CD4-positive, alpha-beta memory T cell (primary cell): Measurements from ENCODE around the gene BABAM2. TPM values are rescaled to one million over a fixed set of nuclear protein-coding genes. Genes with fewer than 3 reads are reported as not detected.

Experiments
- CTCF ChIA-PET: fragments of 350-600 bp; sonication (Branson Sonifier 250); formaldehyde crosslinking; loops from one replicate; lab custom pipeline; 2021; ENCODE audit warnings: inconsistent platforms; ENCODE audit not compliant: partially characterized antibody; lab: Charles Lee
- POLR2A ChIA-PET: fragments of 350-600 bp; sonication (Branson Sonifier 250); formaldehyde crosslinking; loops from one replicate; lab custom pipeline; 2021; ENCODE audit not compliant: partially characterized antibody; lab: Charles Lee
- DNase-seq, 5 donors: peaks; one replicate each; pipeline versions ENCODE4 v3.0.0 to v3.0.0-alpha.2; 2020 to 2022; ENCODE audit warnings: mixed read lengths in 1 of 5
- H3K27ac ChIP-seq: one replicate; pipeline ENCODE4 v1.7.0; 2013; ENCODE audit warnings: low read depth, low read length
- H3K27me3 ChIP-seq: 2 replicates; pipeline ENCODE4 v1.7.0; 2013; ENCODE audit warnings: mild to moderate bottlenecking, low read length, moderate library complexity; ENCODE audit not compliant: insufficient read depth
- H3K36me3 ChIP-seq: 2 replicates; pipeline ENCODE4 v1.7.0; 2013; ENCODE audit warnings: mild to moderate bottlenecking, low read length, moderate library complexity; ENCODE audit not compliant: insufficient read depth
- H3K4me1 ChIP-seq: 2 replicates; pipeline ENCODE4 v1.7.0; 2013; ENCODE audit warnings: mild to moderate bottlenecking, low read length, moderate library complexity; ENCODE audit not compliant: insufficient read depth
- H3K4me3 ChIP-seq, 2 donors: one replicate each; pipeline ENCODE4 v1.7.0; 2013; ENCODE audit warnings: low read length in 2 of 2, mild to moderate bottlenecking in 1 of 2
- H3K9me3 ChIP-seq, 2 donors: one replicate each; pipeline ENCODE4 v1.7.0; 2013; ENCODE audit warnings: low read length in 2 of 2, control low read depth in 1 of 2; ENCODE audit not compliant: control insufficient read depth in 1 of 2
- H3K27ac Mint-ChIP-seq, 7 donors: one replicate each; pipeline ENCODE4 v1.8.0; 2020 to 2021; ENCODE audit warnings: mixed read lengths in 7 of 7, mild to moderate bottlenecking in 6 of 7, inconsistent platforms in 3 of 7, moderate library complexity in 3 of 7
- H3K27me3 Mint-ChIP-seq, 2 donors: one replicate each; pipeline ENCODE4 v1.8.0; 2020 to 2021; ENCODE audit warnings: mixed read lengths in 2 of 2
- H3K36me3 Mint-ChIP-seq, 2 donors: one replicate each; pipeline ENCODE4 v1.8.0; 2020 to 2021; ENCODE audit warnings: mixed read lengths in 2 of 2, inconsistent platforms in 1 of 2, mild to moderate bottlenecking in 1 of 2
- H3K4me1 Mint-ChIP-seq, 4 donors: one replicate each; pipeline ENCODE4 v1.8.0; 2020 to 2021; ENCODE audit warnings: mixed read lengths in 4 of 4, mild to moderate bottlenecking in 1 of 4
- H3K4me3 Mint-ChIP-seq, 8 donors: one replicate each; pipeline ENCODE4 v1.8.0; 2020 to 2021; ENCODE audit warnings: mixed read lengths in 8 of 8, mild to moderate bottlenecking in 7 of 8, moderate library complexity in 6 of 8, inconsistent platforms in 3 of 8
- H3K9me3 Mint-ChIP-seq, 8 donors: one replicate each; pipeline ENCODE4 v1.8.0; 2020 to 2021; ENCODE audit warnings: mixed read lengths in 8 of 8, mild to moderate bottlenecking in 5 of 8, inconsistent platforms in 3 of 8, moderate library complexity in 1 of 8
- intact Hi-C: fragments of 100-400 bp; cut with micrococcal nuclease; formaldehyde crosslinking; loops from one replicate; pipeline ENCODE4 v1.15.1; 2023
- polyA plus RNA-seq, 2 donors: library from polyadenylated mRNA; unstranded; fragments of 300-500 nt; fragmentation: Illumina TruSeq; gene quantifications; one replicate each; pipeline ENCODE4 v1.2.3, GENCODE V29; 2021
- total RNA-seq, 2 experiments: library from RNA; stranded (reverse); gene quantifications; one replicate each; pipeline ENCODE4 v1.2.3, GENCODE V29; 2021

BABAM2 gene
- total and polyA plus RNA-seq, 4 experiments from 2014 or later: 37.3 to 60.1 (median 48.2) TPM

DNA sequence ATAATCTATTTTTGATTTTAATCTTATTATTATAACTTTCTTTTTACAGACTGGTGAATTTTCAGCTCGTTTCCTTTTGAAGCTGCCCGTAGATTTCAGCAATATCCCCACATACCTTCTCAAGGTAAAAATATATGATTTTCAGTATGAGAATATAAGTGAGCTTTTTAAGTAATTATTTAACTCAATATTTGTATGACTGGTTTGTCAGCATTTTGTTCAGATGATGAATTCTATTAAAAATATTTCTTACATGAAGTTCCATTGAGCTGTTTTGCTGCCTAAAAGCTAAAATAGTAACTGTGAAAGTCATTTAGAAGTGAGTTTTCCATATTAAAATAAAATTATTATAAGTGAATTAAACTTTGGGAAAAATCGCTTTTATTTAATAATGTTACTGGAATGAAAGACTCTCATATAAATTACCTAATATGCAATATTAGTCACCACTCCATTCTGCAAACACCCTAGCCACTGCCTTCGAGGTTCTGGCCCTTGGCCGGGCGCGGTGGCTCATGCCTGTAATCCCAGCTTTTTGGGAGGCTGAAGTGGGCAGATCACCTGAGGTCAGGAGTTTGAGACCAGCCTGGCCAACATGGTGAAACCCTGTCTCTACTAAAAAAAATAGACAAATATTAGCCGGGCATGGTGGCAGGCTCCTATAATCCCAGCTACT, 155.3 kb downstream of the BABAM2 start:
- CTCF ChIA-PET: no interaction called here
- Histone ChIP-seq H3K4me1 (no peaks in the 10 kb centered on the region), H3K36me3 (no peaks in the 10 kb centered on the region), H3K27ac (no peak overlapping the region), H3K9me3 (no peaks in the 10 kb centered on the region), H3K4me3 (no peak overlapping the region), H3K27me3 (no peaks in the 10 kb centered on the region)
- intact Hi-C loops: no loop called here
- no peaks in the 10 kb centered on the region for H3K4me1 Mint-ChIP-seq
- POLR2A ChIA-PET: no interaction called here
- no peak overlapping the region for H3K4me3 Mint-ChIP-seq
- DNase-seq: no peak
- peaks cover 0 to 2% (median 0%) of the 10 kb centered on the region in 8 donors for H3K9me3 Mint-ChIP-seq
- peak overlapping the region in 1 of 7 donors; percentile 51 for H3K27ac Mint-ChIP-seq
- H3K27me3 Mint-ChIP-seq: no peaks in the 10 kb centered on the region
- H3K36me3 Mint-ChIP-seq: peaks cover 8 to 28% of the 10 kb centered on the region in 2 donors

DNA sequence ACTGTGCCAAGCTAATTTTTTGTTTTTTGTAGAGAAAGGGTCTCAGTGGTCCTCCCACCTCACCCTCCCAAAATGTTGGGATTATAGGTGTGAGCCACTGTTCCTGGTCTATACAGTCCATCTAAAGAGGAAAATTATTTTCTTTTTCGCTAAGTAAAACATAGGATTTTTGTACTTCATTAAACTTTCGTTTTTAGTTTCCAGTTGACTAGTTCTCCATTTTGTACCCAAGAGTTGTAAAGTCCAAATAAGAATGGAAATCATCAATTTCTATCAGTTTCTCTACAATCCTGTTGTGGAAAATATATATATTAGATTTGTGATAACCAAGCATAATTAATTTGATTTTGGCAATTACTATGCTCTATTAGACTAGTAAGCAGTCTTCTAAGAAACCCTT, 156.4 kb downstream of the BABAM2 start:
- Mint-ChIP-seq H3K27ac (no peak overlapping the region), H3K4me1 (peaks cover 0 to 2% (median under 1%) of the 10 kb centered on the region in 4 donors), H3K4me3 (no peak overlapping the region), H3K9me3 (no peaks in the 10 kb centered on the region), H3K27me3 (no peaks in the 10 kb centered on the region), H3K36me3 (peaks cover 15 to 31% of the 10 kb centered on the region in 2 donors)
- ChIA-PET POLR2A (no interaction called here), CTCF (no interaction called here)
- Histone ChIP-seq H3K36me3 (no peaks in the 10 kb centered on the region), H3K9me3 (no peaks in the 10 kb centered on the region), H3K27ac (no peak overlapping the region), H3K4me1 (no peaks in the 10 kb centered on the region), H3K27me3 (no peaks in the 10 kb centered on the region), H3K4me3 (no peak overlapping the region)
- no peak for DNase-seq
- intact Hi-C loops: no loop called here

DNA sequence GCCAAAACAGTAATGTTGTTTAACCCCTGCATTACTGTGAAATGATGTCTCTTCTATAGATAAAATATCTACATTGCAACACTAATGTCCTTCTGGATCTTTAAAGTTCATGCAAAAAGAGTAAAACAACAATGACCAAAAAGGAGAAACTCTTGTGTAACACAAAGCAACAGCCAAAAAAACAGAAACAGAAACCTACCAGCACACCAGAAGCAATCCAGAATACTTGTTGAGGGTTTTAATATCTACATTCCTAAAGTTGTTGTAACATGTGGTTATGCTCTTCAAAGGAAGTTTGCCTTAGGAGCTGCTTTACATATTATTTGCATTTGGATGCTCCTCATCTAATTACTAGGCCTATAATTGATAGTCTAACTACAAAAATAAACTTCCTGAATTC, 157.2 kb downstream of the BABAM2 start:
- Mint-ChIP-seq H3K4me1 (peaks cover 0 to 2% (median under 1%) of the 10 kb centered on the region in 4 donors), H3K4me3 (no peak overlapping the region), H3K36me3 (peaks cover 15 to 29% of the 10 kb centered on the region in 2 donors), H3K27ac (peak overlapping the region in 2 of 7 donors; percentile 9 to 29), H3K27me3 (no peaks in the 10 kb centered on the region), H3K9me3 (no peaks in the 10 kb centered on the region)
- H3K36me3 ChIP-seq: no peaks in the 10 kb centered on the region
- H3K9me3 ChIP-seq: no peaks in the 10 kb centered on the region
- intact Hi-C loops: no loop called here
- no peak overlapping the region for H3K4me3 ChIP-seq
- CTCF ChIA-PET: no interaction called here
- H3K4me1 ChIP-seq: no peaks in the 10 kb centered on the region
- no peak for DNase-seq
- POLR2A ChIA-PET: no interaction called here
- no peaks in the 10 kb centered on the region for H3K27me3 ChIP-seq
- H3K27ac ChIP-seq: no peak overlapping the region

DNA sequence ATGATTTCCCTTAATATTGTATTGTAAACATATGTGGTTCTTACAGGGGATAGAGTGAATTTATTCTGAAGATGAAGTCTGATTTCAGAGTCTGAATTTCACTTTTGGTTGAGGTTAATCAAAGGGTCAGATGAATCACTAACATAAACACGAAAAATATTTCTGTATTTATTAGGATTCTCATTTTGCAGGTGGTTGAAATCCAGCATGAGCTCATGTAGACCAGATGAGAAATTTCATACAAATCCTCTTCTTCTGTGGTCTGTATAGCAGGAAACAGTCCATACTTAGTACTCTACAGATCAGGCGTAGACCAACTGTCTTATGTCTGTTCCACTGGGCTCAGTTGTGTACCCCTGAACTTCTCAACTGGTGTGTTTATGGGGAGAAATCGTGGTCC, 157.8 kb downstream of the BABAM2 start:
- Histone ChIP-seq H3K4me3 (no peak overlapping the region), H3K27me3 (no peaks in the 10 kb centered on the region), H3K36me3 (no peaks in the 10 kb centered on the region), H3K9me3 (no peaks in the 10 kb centered on the region), H3K4me1 (no peaks in the 10 kb centered on the region), H3K27ac (no peak overlapping the region)
- ChIA-PET CTCF (no interaction called here), POLR2A (no interaction called here)
- no peak for DNase-seq
- Mint-ChIP-seq H3K27me3 (no peaks in the 10 kb centered on the region), H3K27ac (peak overlapping the region in 1 of 7 donors; percentile 18), H3K4me1 (peaks cover 0 to 2% (median under 1%) of the 10 kb centered on the region in 4 donors), H3K36me3 (peaks cover 15 to 30% of the 10 kb centered on the region in 2 donors), H3K4me3 (no peak overlapping the region), H3K9me3 (no peaks in the 10 kb centered on the region)
- intact Hi-C loops: no loop called here

DNA sequence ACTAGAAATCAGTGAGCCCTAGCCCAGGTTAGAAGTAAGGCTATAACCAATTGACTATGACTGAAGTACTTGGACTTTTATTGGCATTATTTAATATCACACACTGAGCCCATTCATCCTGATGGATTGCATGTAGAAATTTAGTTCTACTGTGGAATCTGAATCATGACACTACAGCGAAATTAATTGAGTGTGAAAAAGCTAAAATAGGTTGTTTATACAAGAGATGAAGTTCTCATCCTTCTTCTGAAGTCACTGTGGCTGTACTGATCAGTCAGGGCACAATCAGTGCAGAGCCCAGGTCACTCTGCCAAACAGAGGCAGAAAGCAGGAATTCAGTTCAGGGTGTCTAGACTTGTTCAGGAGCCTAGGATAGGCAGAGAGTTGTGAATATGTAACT, 158.9 kb downstream of the BABAM2 start:
- intact Hi-C loops: no loop called here
- Mint-ChIP-seq H3K4me1 (peaks cover 0 to 2% (median under 1%) of the 10 kb centered on the region in 4 donors), H3K36me3 (peaks cover 15 to 30% of the 10 kb centered on the region in 2 donors), H3K9me3 (no peaks in the 10 kb centered on the region), H3K27me3 (no peaks in the 10 kb centered on the region), H3K4me3 (no peak overlapping the region), H3K27ac (no peak overlapping the region)
- Histone ChIP-seq H3K27me3 (no peaks in the 10 kb centered on the region), H3K9me3 (no peaks in the 10 kb centered on the region), H3K4me1 (no peaks in the 10 kb centered on the region), H3K4me3 (no peak overlapping the region), H3K36me3 (no peaks in the 10 kb centered on the region), H3K27ac (no peak overlapping the region)
- no peak for DNase-seq
- ChIA-PET POLR2A (no interaction called here), CTCF (no interaction called here)

DNA sequence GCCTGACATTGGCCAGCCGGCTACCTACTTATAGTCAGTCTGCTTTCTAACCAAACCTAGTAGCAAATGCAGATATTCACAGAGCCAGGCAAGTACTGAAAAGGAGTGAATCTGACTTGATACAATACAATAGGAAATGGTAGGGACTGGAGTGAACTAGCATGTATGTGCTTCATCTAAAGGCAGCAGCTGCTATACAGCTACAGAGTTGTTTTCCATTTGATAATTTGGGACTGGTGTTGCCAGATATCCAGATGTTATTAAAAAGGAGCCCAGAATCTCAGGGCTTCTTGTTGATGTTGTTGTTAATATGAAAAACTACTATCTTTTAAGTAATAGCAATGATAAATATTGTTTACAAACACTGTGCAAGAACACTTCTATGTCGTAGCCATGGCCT, 159.4 kb downstream of the BABAM2 start:
- ChIA-PET CTCF (no interaction called here), POLR2A (no interaction called here)
- Histone ChIP-seq H3K9me3 (no peaks in the 10 kb centered on the region), H3K27ac (no peak overlapping the region), H3K4me1 (no peaks in the 10 kb centered on the region), H3K36me3 (no peaks in the 10 kb centered on the region), H3K4me3 (no peak overlapping the region), H3K27me3 (no peaks in the 10 kb centered on the region)
- no peak overlapping the region for H3K4me3 Mint-ChIP-seq
- H3K27me3 Mint-ChIP-seq: no peaks in the 10 kb centered on the region
- intact Hi-C loops: no loop called here
- no peak for DNase-seq
- no peaks in the 10 kb centered on the region for H3K9me3 Mint-ChIP-seq
- H3K36me3 Mint-ChIP-seq: peaks cover 15 to 30% of the 10 kb centered on the region in 2 donors
- H3K4me1 Mint-ChIP-seq: peaks cover 0 to 2% (median under 1%) of the 10 kb centered on the region in 4 donors
- no peak overlapping the region for H3K27ac Mint-ChIP-seq

DNA sequence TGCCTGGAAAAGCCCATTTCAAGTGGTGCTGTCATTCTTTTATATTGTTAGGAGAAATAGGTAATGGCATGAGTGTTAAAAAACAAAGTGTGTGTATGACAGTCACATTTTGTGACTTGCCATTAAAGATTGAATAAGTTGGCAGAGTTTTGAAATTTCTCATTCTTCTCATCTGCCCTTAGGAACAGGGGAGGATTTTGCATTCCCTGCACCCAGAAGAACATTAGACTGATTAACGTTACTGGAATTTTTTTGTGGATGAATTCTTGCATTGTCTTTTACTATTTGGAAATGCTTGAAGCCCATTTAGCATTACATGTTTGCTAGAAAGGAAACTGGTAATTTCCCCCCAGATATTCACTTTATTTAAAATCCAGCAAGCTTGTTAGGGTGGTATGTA, 162.2 kb downstream of the BABAM2 start:
- intact Hi-C loops: no loop called here

More for the DNA sequence above, 162.2 kb downstream of the BABAM2 start:
- no peak for DNase-seq
- H3K4me1 ChIP-seq: no peaks in the 10 kb centered on the region
- no peaks in the 10 kb centered on the region for H3K9me3 Mint-ChIP-seq
- H3K4me1 Mint-ChIP-seq: peaks cover 0 to 3% (median 1%) of the 10 kb centered on the region in 4 donors
- peaks cover 10 to 20% of the 10 kb centered on the region in 2 donors for H3K36me3 Mint-ChIP-seq
- no peaks in the 10 kb centered on the region for H3K27me3 ChIP-seq
- H3K27ac Mint-ChIP-seq: no peak overlapping the region
- CTCF ChIA-PET: no interaction called here
- no peak overlapping the region for H3K4me3 ChIP-seq
- no peaks in the 10 kb centered on the region for H3K36me3 ChIP-seq
- no peak overlapping the region for H3K4me3 Mint-ChIP-seq
- no peaks in the 10 kb centered on the region for H3K9me3 ChIP-seq
- no peak overlapping the region for H3K27ac ChIP-seq
- POLR2A ChIA-PET: no interaction called here
- H3K27me3 Mint-ChIP-seq: no peaks in the 10 kb centered on the region
